ENCODE data around the gene SYT3. TPM values are rescaled to one million over a fixed set of nuclear protein-coding genes. Genes with fewer than 3 reads are reported as not detected.

Gene SYT3
- total RNA-seq, 1 experiment from 2014 or later, result 0.41 TPM

DNA sequence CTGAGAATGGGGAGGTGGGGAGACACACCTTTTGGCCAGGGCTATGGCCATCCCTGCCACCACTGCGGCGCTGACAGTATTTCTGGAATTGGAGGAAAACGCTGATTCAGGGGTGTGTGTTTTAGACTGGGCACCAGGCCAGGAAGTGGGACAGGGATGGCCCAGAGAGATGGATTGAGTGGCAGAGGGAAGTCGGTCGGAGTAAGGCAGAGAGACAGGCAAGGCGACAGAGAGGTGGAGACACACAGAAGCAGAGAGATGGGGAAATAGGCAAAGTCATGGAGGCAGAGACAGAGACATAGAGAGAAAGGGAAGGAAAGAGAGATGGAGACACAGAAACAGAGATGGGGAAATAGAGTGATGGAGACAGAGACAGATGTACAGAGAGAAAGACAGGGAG lies 5.4 kb upstream of the SYT3 start:
- Histone ChIP-seq H3K36me3 (ENCODE audit: control insufficient read depth, insufficient read depth, low read length) (no peaks in the 10 kb centered on the region), H3K27me3 (replicated peaks; ENCODE audit: control insufficient read depth, insufficient read depth, low read length) (no peaks in the 10 kb centered on the region), H3K9me3 (no peaks in the 10 kb centered on the region), H3K4me3 (ENCODE audit: low read depth, low read length) (no peak overlapping the region), H3K4me1 (peaks cover under 1% of the 10 kb centered on the region; the same call in 1 of the 2 replicates)
- no TSS peak for BruUV-seq (replicated peaks)
- Mint-ChIP-seq H3K9me3 (ENCODE audit: unreplicated experiment) (no peaks in the 10 kb centered on the region), H3K4me3 (ENCODE audit: unreplicated experiment) (no peak overlapping the region), H3K36me3 (ENCODE audit: insufficient read depth, unreplicated experiment) (no peaks in the 10 kb centered on the region), H3K4me1 (ENCODE audit: low read depth, unreplicated experiment) (no peaks in the 10 kb centered on the region), H3K27me3 (ENCODE audit: insufficient read depth, unreplicated experiment) (no peaks in the 10 kb centered on the region), H3K27ac (ENCODE audit: unreplicated experiment) (no peak overlapping the region)
- intact Hi-C loops (cut with micrococcal nuclease; ENCODE audit: unreplicated experiment), result no loop called here
- ChIA-PET POLR2A (no interaction called here), CTCF (no interaction called here)
- DNase-seq, result no peak
- TF ChIP-seq, protein P1, sequence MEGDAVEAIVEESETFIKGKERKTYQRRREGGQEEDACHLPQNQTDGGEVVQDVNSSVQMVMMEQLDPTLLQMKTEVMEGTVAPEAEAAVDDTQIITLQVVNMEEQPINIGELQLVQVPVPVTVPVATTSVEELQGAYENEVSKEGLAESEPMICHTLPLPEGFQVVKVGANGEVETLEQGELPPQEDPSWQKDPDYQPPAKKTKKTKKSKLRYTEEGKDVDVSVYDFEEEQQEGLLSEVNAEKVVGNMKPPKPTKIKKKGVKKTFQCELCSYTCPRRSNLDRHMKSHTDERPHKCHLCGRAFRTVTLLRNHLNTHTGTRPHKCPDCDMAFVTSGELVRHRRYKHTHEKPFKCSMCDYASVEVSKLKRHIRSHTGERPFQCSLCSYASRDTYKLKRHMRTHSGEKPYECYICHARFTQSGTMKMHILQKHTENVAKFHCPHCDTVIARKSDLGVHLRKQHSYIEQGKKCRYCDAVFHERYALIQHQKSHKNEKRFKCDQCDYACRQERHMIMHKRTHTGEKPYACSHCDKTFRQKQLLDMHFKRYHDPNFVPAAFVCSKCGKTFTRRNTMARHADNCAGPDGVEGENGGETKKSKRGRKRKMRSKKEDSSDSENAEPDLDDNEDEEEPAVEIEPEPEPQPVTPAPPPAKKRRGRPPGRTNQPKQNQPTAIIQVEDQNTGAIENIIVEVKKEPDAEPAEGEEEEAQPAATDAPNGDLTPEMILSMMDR (IDR thresholded peaks at IDR 0.05; ENCODE audit: insufficient read depth in 1 of 2, low read depth in 1 of 2, low read length in 1 of 2, severe bottlenecking in 1 of 2, unreplicated experiment in 1 of 2), result no peak

DNA sequence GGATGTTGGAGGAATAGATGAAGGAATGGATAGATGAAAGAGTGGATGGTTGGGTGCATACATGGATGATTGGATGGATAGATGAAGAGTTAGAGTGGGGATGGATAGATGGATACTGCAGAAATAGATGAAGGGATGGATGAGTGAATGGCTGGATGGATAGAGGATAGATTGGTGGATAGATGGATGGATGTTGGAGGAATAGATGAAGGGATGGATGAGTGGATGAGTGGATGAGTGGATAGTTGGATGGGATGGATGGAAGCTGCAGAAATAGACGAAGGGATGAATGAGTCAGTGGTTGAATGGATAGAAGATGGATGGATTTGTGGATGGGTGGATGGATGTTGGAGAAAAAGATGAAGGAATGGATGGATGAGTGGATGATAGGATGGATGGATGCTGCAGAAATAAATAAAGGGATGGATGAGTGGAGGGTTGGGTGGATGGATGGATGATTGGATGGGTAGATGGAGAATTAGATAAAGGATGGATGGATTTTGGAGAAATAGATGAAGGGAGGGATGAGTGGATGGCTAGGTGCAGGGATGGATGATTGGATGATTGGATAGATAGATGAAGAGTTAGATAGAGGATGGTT lies 4.7 kb upstream of the SYT3 start:
- TF ChIP-seq, protein P1 (IDR thresholded peaks at IDR 0.05; ENCODE audit: insufficient read depth in 1 of 2, low read depth in 1 of 2, low read length in 1 of 2, severe bottlenecking in 1 of 2, unreplicated experiment in 1 of 2), result no peak
- Histone ChIP-seq H3K4me3 (ENCODE audit: low read depth, low read length) (no peak overlapping the region), H3K36me3 (ENCODE audit: control insufficient read depth, insufficient read depth, low read length) (no peaks in the 10 kb centered on the region), H3K27me3 (replicated peaks; ENCODE audit: control insufficient read depth, insufficient read depth, low read length) (no peaks in the 10 kb centered on the region), H3K9me3 (no peaks in the 10 kb centered on the region), H3K4me1 (peaks cover 7% of the 10 kb centered on the region; the same call in 1 of the 2 replicates)
- ChIA-PET POLR2A (no interaction called here), CTCF (no interaction called here)
- no peak overlapping the region for H3K4me3 Mint-ChIP-seq (ENCODE audit: unreplicated experiment)
- intact Hi-C loops (cut with micrococcal nuclease; ENCODE audit: unreplicated experiment), result no loop called here
- H3K9me3 Mint-ChIP-seq (ENCODE audit: unreplicated experiment), result no peaks in the 10 kb centered on the region
- H3K27ac Mint-ChIP-seq (ENCODE audit: unreplicated experiment), result no peak overlapping the region
- BruUV-seq (replicated peaks), result no TSS peak
- H3K27me3 Mint-ChIP-seq (ENCODE audit: insufficient read depth, unreplicated experiment), result no peaks in the 10 kb centered on the region
- no peaks in the 10 kb centered on the region for H3K4me1 Mint-ChIP-seq (ENCODE audit: low read depth, unreplicated experiment)
- no peaks in the 10 kb centered on the region for H3K36me3 Mint-ChIP-seq (ENCODE audit: insufficient read depth, unreplicated experiment)
- DNase-seq, result no peak

DNA sequence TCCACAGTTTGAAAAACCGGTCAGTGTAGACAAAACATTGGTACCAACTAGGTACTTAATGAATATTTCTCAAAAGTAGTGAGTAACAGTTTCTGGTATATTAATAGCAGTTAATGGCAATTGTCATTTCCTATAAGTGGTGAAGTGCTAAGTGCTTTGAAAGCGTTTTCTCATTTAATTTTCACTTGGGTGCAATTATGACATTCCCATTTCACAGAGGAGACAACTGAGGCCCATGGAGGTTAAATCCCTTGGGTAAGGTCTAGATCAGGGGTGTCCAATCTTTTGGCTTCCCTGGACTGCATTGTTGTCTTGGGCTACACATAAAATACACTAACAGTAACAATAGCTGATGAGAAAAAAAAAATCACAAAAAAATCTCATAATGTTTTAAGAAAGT lies 687 bp upstream of the SYT3 start:
- H3K9me3 ChIP-seq, result no peaks in the 10 kb centered on the region
- no peak overlapping the region for H3K4me3 ChIP-seq (ENCODE audit: low read depth, low read length)
- H3K4me1 ChIP-seq, result peaks cover 11% of the 10 kb centered on the region
- CTCF ChIA-PET, result no interaction called here
- TF ChIP-seq, protein P1 (IDR thresholded peaks at IDR 0.05; ENCODE audit: insufficient read depth in 1 of 2, low read depth in 1 of 2, low read length in 1 of 2, severe bottlenecking in 1 of 2, unreplicated experiment in 1 of 2), result no peak
- no TSS peak for BruUV-seq (replicated peaks)
- peaks cover 14% of the 10 kb centered on the region for H3K27me3 Mint-ChIP-seq (ENCODE audit: insufficient read depth, unreplicated experiment)
- H3K9me3 Mint-ChIP-seq (ENCODE audit: unreplicated experiment), result no peaks in the 10 kb centered on the region
- peak overlapping the region; percentile 74 for H3K4me3 Mint-ChIP-seq (ENCODE audit: unreplicated experiment)
- no peaks in the 10 kb centered on the region for H3K36me3 Mint-ChIP-seq (ENCODE audit: insufficient read depth, unreplicated experiment)
- no peak for DNase-seq
- H3K4me1 Mint-ChIP-seq (ENCODE audit: low read depth, unreplicated experiment), result peaks cover 7% of the 10 kb centered on the region
- no peaks in the 10 kb centered on the region for H3K36me3 ChIP-seq (ENCODE audit: control insufficient read depth, insufficient read depth, low read length)
- H3K27ac Mint-ChIP-seq (ENCODE audit: unreplicated experiment), result no peak overlapping the region
- intact Hi-C loops (cut with micrococcal nuclease; ENCODE audit: unreplicated experiment), result no loop called here
- POLR2A ChIA-PET, result no interaction called here
- H3K27me3 ChIP-seq (replicated peaks; ENCODE audit: control insufficient read depth, insufficient read depth, low read length), result peaks cover 1% of the 10 kb centered on the region; the same call in 1 of the 2 replicates
